ENCODE measurements around the gene PIGQ.

The PIGQ gene

GRCh38 chr16:531494-532125, 38.2 kb upstream of the PIGQ start:
- Histone ChIP-seq H3K4me3 (no peak overlapping the region), H3K27ac (no peak overlapping the region)

- Histone ChIP-seq H3K27ac (peak overlapping the region in 1 of 21 experiments; percentile 36), H3K4me3 (no peak overlapping the region)
Measured at GRCh38 chr16:533391-534123, 36.2 kb upstream of the PIGQ start.

GRCh38 chr16:534135-534534, 35.6 kb upstream of the PIGQ start:
- Histone ChIP-seq H3K4me3 (no peak overlapping the region), H3K27ac (peak overlapping the region in 2 of 21 experiments; percentile 10 to 36)

- H3K4me3 ChIP-seq: no peak overlapping the region
Measured at GRCh38 chr16:534856-535445, 34.8 kb upstream of the PIGQ start.

GRCh38 chr16:535446-536405, 34.0 kb upstream of the PIGQ start:
- Histone ChIP-seq H3K4me3 (no peak overlapping the region), H3K27ac (peak overlapping the region in 5 of 21 experiments; percentile 10 to 57 (median 35))

More at GRCh38 chr16:534856-535445, 34.8 kb upstream of the PIGQ start:
- H3K27ac ChIP-seq: peak overlapping the region in 4 of 21 experiments; percentile 10 to 57 (median 25)

GRCh38 chr16:536746-537145, 33.0 kb upstream of the PIGQ start:
- H3K27ac ChIP-seq: no peak overlapping the region
- no peak overlapping the region for H3K4me3 ChIP-seq

- Histone ChIP-seq H3K4me3 (no peak overlapping the region), H3K27ac (no peak overlapping the region)
Measured at GRCh38 chr16:537415-538335, 32.1 kb upstream of the PIGQ start.

GRCh38 chr16:539901-540530, 29.8 kb upstream of the PIGQ start:
- no peak overlapping the region for H3K27ac ChIP-seq
- no peak overlapping the region for H3K4me3 ChIP-seq

- Histone ChIP-seq H3K27ac (no peak overlapping the region), H3K4me3 (no peak overlapping the region)
Measured at GRCh38 chr16:540645-541340, 29.0 kb upstream of the PIGQ start.

- no peak overlapping the region for H3K4me3 ChIP-seq
Measured at GRCh38 chr16:543301-544164, 26.2 kb upstream of the PIGQ start.

GRCh38 chr16:544517-544916, 25.3 kb upstream of the PIGQ start:
- no peak overlapping the region for H3K27ac ChIP-seq

More at GRCh38 chr16:543301-544164, 26.2 kb upstream of the PIGQ start:
- H3K27ac ChIP-seq: no peak overlapping the region

GRCh38 chr16:546909-547770, 22.6 kb upstream of the PIGQ start:
- peak overlapping the region in 1 of 7 experiments; percentile 5 for H3K4me3 ChIP-seq
- peak overlapping the region in 2 of 21 experiments; percentile 17 to 50 for H3K27ac ChIP-seq

More at GRCh38 chr16:544517-544916, 25.3 kb upstream of the PIGQ start:
- H3K4me3 ChIP-seq: no peak overlapping the region

GRCh38 chr16:548586-548985, 21.2 kb upstream of the PIGQ start:
- no peak overlapping the region for H3K27ac ChIP-seq
- no peak overlapping the region for H3K4me3 ChIP-seq

- Histone ChIP-seq H3K27ac (no peak overlapping the region), H3K4me3 (no peak overlapping the region)
Measured at GRCh38 chr16:549544-550263, 20.1 kb upstream of the PIGQ start.

- no peak overlapping the region for H3K4me3 ChIP-seq
- H3K27ac ChIP-seq: no peak overlapping the region
Measured at GRCh38 chr16:551210-551609, 18.6 kb upstream of the PIGQ start.

Measured in skin epidermis (tissue), 12 donors.